HL-60 (cell line): Measurements from ENCODE around the gene WDR93.

ENCODE experiments used
- GABPA ChIP-seq: IDR thresholded peaks from 2 replicates; pipeline ENCODE4 v1.6.1; 2012; ENCODE audit warnings: low read depth
- POLR2AphosphoS5 ChIP-seq: IDR thresholded peaks from 2 replicates; pipeline ENCODE4 v1.6.1; 2012; ENCODE audit warnings: low read depth
- TF ChIP-seq, protein P1 (sequence below): IDR thresholded peaks from one replicate; pipeline ENCODE4 v1.5.1; 2011; ENCODE audit warnings: low read length, control low read depth, inconsistent platforms; ENCODE audit not compliant: insufficient read depth
- TF ChIP-seq, protein P2 (sequence below): IDR thresholded peaks from 2 replicates; pipeline ENCODE4 v1.6.1; 2012; ENCODE audit warnings: low read depth; ENCODE audit not compliant: insufficient replicate concordance

DNA sequence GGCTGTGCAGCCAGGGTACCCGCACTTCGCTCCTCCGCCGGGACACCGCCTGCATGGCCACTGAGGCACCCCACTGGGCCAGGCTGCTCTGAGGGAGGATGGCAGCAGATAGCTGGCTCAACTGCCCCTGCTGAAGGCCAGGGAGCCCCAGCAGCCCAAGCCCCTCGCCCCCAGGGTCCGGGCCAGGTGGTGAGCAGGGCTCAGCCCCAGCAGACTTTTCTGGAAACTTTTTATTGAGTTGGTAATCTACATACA, 23.0 kb upstream of the WDR93 start:
- TF ChIP-seq, protein P1, sequence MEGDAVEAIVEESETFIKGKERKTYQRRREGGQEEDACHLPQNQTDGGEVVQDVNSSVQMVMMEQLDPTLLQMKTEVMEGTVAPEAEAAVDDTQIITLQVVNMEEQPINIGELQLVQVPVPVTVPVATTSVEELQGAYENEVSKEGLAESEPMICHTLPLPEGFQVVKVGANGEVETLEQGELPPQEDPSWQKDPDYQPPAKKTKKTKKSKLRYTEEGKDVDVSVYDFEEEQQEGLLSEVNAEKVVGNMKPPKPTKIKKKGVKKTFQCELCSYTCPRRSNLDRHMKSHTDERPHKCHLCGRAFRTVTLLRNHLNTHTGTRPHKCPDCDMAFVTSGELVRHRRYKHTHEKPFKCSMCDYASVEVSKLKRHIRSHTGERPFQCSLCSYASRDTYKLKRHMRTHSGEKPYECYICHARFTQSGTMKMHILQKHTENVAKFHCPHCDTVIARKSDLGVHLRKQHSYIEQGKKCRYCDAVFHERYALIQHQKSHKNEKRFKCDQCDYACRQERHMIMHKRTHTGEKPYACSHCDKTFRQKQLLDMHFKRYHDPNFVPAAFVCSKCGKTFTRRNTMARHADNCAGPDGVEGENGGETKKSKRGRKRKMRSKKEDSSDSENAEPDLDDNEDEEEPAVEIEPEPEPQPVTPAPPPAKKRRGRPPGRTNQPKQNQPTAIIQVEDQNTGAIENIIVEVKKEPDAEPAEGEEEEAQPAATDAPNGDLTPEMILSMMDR: no peak
- TF ChIP-seq POLR2AphosphoS5: no peak
- no peak for TF ChIP-seq GABPA
- TF ChIP-seq, protein P2, sequence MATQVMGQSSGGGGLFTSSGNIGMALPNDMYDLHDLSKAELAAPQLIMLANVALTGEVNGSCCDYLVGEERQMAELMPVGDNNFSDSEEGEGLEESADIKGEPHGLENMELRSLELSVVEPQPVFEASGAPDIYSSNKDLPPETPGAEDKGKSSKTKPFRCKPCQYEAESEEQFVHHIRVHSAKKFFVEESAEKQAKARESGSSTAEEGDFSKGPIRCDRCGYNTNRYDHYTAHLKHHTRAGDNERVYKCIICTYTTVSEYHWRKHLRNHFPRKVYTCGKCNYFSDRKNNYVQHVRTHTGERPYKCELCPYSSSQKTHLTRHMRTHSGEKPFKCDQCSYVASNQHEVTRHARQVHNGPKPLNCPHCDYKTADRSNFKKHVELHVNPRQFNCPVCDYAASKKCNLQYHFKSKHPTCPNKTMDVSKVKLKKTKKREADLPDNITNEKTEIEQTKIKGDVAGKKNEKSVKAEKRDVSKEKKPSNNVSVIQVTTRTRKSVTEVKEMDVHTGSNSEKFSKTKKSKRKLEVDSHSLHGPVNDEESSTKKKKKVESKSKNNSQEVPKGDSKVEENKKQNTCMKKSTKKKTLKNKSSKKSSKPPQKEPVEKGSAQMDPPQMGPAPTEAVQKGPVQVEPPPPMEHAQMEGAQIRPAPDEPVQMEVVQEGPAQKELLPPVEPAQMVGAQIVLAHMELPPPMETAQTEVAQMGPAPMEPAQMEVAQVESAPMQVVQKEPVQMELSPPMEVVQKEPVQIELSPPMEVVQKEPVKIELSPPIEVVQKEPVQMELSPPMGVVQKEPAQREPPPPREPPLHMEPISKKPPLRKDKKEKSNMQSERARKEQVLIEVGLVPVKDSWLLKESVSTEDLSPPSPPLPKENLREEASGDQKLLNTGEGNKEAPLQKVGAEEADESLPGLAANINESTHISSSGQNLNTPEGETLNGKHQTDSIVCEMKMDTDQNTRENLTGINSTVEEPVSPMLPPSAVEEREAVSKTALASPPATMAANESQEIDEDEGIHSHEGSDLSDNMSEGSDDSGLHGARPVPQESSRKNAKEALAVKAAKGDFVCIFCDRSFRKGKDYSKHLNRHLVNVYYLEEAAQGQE: no peak
